Keratinocyte (primary cell): Measurements from ENCODE around the gene AHSP.
"Not testable (repeated sequence)": the region's sequence is repeated elsewhere in the genome, so short reads cannot be mapped to it uniquely, and the experiment has no call there.

Experiments
- EZH2 ChIP-seq: IDR thresholded peaks from one replicate; pipeline ENCODE4 v1.6.1; 2012; ENCODE audit warnings: inconsistent platforms, mild to moderate bottlenecking, low read length, moderate library complexity
- TF ChIP-seq, protein P1 (sequence below), 3 experiments: IDR thresholded peaks in 1 of 3; conservative IDR thresholded peaks in 1 of 3; optimal IDR thresholded peaks in 1 of 3; 2 replicates in 2 of 3; 3 replicates in 1 of 3; pipeline versions ENCODE3 to v1.5.1; 2011; ENCODE audit warnings: low read length in 3 of 3, mild to moderate bottlenecking in 3 of 3, moderate library complexity in 2 of 3, control low read depth in 1 of 3, inconsistent platforms in 1 of 3; ENCODE audit not compliant: insufficient read depth in 2 of 3; ENCODE audit errors: extremely low read depth in 1 of 3

DNA sequence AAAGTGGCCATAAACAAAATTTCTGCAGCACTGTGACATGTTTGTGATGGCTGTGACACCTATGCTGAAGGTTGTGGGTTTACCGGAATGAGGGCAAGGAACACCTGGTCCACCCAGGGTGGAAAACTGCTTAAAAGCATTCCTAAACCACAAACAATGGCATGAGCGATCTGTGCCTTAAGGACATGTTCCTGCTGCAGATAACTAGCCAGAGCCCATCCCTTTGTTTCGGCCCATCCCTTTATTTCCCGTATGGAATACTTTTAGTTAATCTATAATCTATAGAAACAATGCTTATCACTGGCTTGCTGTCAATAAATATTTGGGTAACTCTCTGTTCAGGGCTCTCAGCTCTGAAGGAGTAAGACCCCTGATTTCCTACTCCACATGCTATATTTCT is 12.1 kb downstream of the AHSP start:
- TF ChIP-seq, protein P1, sequence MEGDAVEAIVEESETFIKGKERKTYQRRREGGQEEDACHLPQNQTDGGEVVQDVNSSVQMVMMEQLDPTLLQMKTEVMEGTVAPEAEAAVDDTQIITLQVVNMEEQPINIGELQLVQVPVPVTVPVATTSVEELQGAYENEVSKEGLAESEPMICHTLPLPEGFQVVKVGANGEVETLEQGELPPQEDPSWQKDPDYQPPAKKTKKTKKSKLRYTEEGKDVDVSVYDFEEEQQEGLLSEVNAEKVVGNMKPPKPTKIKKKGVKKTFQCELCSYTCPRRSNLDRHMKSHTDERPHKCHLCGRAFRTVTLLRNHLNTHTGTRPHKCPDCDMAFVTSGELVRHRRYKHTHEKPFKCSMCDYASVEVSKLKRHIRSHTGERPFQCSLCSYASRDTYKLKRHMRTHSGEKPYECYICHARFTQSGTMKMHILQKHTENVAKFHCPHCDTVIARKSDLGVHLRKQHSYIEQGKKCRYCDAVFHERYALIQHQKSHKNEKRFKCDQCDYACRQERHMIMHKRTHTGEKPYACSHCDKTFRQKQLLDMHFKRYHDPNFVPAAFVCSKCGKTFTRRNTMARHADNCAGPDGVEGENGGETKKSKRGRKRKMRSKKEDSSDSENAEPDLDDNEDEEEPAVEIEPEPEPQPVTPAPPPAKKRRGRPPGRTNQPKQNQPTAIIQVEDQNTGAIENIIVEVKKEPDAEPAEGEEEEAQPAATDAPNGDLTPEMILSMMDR (optimal IDR thresholded peaks at IDR 0.05 in 1 of 3, IDR thresholded peaks at IDR 0.05 in 1 of 3, conservative IDR thresholded peaks at IDR 0.05 in 1 of 3; ENCODE audit: extremely low read depth in 1 of 3, insufficient read depth in 2 of 3, low read length in 3 of 3) = not testable (repeated sequence)
- TF ChIP-seq EZH2 = not testable (repeated sequence)
